Right cardiac atrium (tissue), 5 donors: Measurements from ENCODE around the gene FNDC3A. TPM values are rescaled to one million over a fixed set of nuclear protein-coding genes. Genes with fewer than 3 reads are reported as not detected.

Experiments used
- ATAC-seq, 2 donors: fragments of 200-7000 bp; cut with Tn5 transposase; one replicate each; pipeline versions ENCODE4 v1.8.0 to v1.9.1; 2020; ENCODE audit warnings: moderate library complexity in 2 of 2, mild to moderate bottlenecking in 1 of 2
- DNase-seq, 3 donors: peaks; one replicate each; pipeline ENCODE4 v3.0.0-alpha.2; 2020
- H3K27ac ChIP-seq: one replicate; pipeline ENCODE4 v1.5.1; 2013; ENCODE audit warnings: mild to moderate bottlenecking, low read length, control low read depth, moderate library complexity
- H3K27me3 ChIP-seq: one replicate; pipeline ENCODE4 v1.6.1; 2013; ENCODE audit not compliant: control insufficient read depth, insufficient read depth
- H3K4me1 ChIP-seq: one replicate; pipeline ENCODE4 v1.6.1; 2013; ENCODE audit warnings: low read length; ENCODE audit not compliant: control insufficient read depth, insufficient read depth
- H3K4me3 ChIP-seq: one replicate; pipeline ENCODE4 v1.5.1; 2013; ENCODE audit warnings: low read length, control low read depth
- H3K9me3 ChIP-seq: one replicate; pipeline ENCODE4 v1.6.1; 2013; ENCODE audit warnings: low read length; ENCODE audit not compliant: control insufficient read depth
- WGBS: extraction: QIAGEN DNeasy Blood & Tissue Kit; methylation state at CpG from one replicate; pipeline ENCODE4 v1.1.7; 2013; 5-methylcytosine and 5-hydroxymethylcytosine counted together
- intact Hi-C, 4 donors: fragments of 100-400 bp; cut with DNase I; formaldehyde crosslinking; loops; one replicate each; pipeline versions ENCODE4 v1.11.0 to v1.14.0; 2022 to 2023
- polyA plus RNA-seq: library from polyadenylated mRNA; stranded (reverse); fragments of 200-250 nt; gene quantifications from one replicate; pipeline ENCODE4 v1.2.3, GENCODE V29; 2013
- total RNA-seq, 4 donors: library from RNA; stranded (reverse); fragmentation: NEBNext Ultra II Directional; extraction: Animal tissue kit (Norgen Biotek cat#: 25700); gene quantifications; one replicate each; pipeline ENCODE4 v1.2.1, GENCODE V29; 2021
- donor health status: healthy with polysubstance abuse.
- donor health status: DM: no; HTN: yes; CAD: no.
- donor health status: DM: no; HTN: no; CAD: no.
- donor health status: DM: no; HTN: yes; CAD: no; lungs with severe emphysema.
- donor health status: DM: yes; HTN: yes; CAD: no.

The FNDC3A gene
- total and polyA plus RNA-seq, 5 donors, result 9.6 to 35.7 (median 23.9) TPM

DNA sequence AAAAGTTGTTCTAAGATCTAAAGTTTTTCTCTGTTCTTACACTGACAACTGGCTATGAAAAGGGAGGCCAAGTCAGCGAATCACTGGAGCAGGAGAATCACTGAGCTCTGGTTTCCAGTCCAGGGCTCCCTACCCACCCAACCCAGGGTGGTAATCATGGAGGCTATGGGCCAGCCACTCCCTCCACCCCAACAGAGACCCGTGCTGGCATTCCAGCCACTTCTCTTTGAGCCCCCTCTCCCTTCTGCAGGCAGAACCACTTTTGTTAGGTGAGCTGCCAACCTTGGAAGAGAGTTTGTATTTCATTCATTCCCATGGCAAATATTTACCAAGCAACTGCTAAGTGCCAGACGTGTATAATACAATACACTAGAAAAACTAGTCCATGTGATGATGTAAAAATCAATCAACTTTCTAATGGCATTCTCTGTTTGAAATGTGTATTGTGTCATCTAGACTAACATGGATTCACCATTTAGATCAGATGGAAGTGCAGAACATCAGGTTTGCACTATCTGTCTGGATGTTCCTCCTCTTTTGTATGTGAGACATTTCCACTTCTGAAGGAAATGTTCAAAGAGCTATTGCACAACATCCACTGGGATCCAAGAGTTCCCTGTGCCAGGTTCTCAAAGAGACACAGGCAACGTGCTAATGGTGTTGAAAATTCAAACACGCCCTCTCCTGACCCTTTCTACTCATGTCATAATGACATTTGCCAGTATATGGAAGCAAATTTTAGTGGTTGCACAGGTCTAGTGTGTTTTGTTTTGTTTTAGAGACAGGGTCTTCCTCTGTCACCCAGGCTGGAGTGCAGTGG is 249.7 kb downstream of the FNDC3A start:
- no peak overlapping the region for H3K4me3 ChIP-seq
- no peak for DNase-seq
- ATAC-seq, result peak; percentile 54 to 67
- H3K27me3 ChIP-seq, result no peaks in the 10 kb centered on the region
- peaks cover 2% of the 10 kb centered on the region for H3K4me1 ChIP-seq
- intact Hi-C loops, result no loop called here
- H3K27ac ChIP-seq, result no peak overlapping the region
- 55% methylated on average over 5 of the region's 5 CpGs for WGBS
- H3K9me3 ChIP-seq, result no peaks in the 10 kb centered on the region

GRCh38 chr13:49226613-49227012 is 250.9 kb downstream of the FNDC3A start:
- H3K4me3 ChIP-seq, result no peak overlapping the region
- H3K9me3 ChIP-seq, result no peaks in the 10 kb centered on the region
- H3K4me1 ChIP-seq, result no peaks in the 10 kb centered on the region
- ATAC-seq (no peak), DNase-seq (no peak)
- 91% methylated on average over 5 of the region's 5 CpGs for WGBS
- no peaks in the 10 kb centered on the region for H3K27me3 ChIP-seq
- no peak overlapping the region for H3K27ac ChIP-seq
- intact Hi-C loops, result no loop called here

- intact Hi-C loops, result no loop called here
- DNase-seq (no peak), ATAC-seq (no peak)
- H3K4me1 ChIP-seq, result no peaks in the 10 kb centered on the region
- no peaks in the 10 kb centered on the region for H3K27me3 ChIP-seq
- H3K27ac ChIP-seq, result no peak overlapping the region
- no peaks in the 10 kb centered on the region for H3K9me3 ChIP-seq
- H3K4me3 ChIP-seq, result no peak overlapping the region
- WGBS, result 94% methylated on average over 3 of the region's 3 CpGs
These were observed 259.0 kb downstream of the FNDC3A start for GRCh38 chr13:49234741-49235140.

DNA sequence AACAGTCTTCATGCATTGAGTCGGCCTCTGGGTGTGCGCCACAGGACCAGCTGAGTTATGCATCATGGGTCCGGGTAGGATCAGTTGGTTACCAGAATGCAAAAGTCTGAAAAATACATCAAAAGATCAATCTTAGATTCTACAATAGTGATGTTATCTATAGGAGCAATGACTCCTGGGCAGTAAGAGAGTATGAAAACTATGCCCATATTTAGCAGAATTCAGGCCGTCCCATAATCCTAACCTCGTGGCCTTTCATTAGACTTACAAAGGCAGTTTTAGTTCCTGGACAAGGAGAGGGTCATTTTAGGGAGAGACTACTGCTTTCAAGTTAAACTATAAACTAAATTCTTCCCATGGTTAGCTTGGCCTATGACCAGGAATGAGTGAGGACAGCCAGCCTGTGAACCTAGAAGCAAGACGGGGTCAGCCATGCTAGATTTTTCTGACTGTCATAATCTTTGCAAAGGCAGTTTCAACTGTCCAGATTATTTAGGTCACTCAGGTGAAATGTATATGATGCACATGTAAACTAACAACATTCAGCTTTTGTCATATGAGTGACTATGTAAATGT is 260.2 kb downstream of the FNDC3A start:
- intact Hi-C loops, result no loop called here
- Histone ChIP-seq H3K27ac (no peak overlapping the region), H3K27me3 (no peaks in the 10 kb centered on the region), H3K9me3 (no peaks in the 10 kb centered on the region), H3K4me3 (no peak overlapping the region), H3K4me1 (no peaks in the 10 kb centered on the region)
- WGBS, result 90% methylated on average over 6 of the region's 6 CpGs
- DNase-seq (no peak), ATAC-seq (no peak)

DNA sequence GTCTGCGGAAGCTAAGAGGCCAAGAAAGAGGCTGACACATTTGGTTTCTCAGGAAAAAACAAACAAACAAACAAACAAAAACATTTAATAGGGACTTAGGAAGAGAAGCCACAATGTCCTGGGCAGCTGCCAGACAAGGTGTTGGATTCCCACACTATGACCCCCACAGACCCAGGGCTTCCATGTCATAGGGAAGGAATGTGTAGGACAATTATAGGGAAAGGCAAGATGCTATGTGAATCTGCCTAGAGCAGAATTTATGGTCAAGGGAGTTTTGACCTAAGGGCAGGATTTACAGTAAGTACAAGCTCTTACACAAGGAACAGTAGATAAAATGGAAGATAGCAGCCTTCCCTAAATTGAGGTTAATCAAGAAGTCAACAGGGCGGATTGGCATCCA is 262.9 kb downstream of the FNDC3A start:
- ATAC-seq, result no peak
- no peak for DNase-seq
- no peaks in the 10 kb centered on the region for H3K9me3 ChIP-seq
- no peaks in the 10 kb centered on the region for H3K4me1 ChIP-seq
- no peak overlapping the region for H3K4me3 ChIP-seq
- intact Hi-C loops, result no loop called here
- WGBS, result 97% methylated on average over 2 of the region's 2 CpGs
- no peaks in the 10 kb centered on the region for H3K27me3 ChIP-seq
- no peak overlapping the region for H3K27ac ChIP-seq

- Histone ChIP-seq H3K4me1 (no peaks in the 10 kb centered on the region), H3K9me3 (no peaks in the 10 kb centered on the region), H3K27ac (no peak overlapping the region), H3K4me3 (no peak overlapping the region), H3K27me3 (no peaks in the 10 kb centered on the region)
- 41% methylated on average over 4 of the region's 4 CpGs for WGBS
- ATAC-seq (peak in 1 of 2 donors; percentile 49), DNase-seq (no peak)
- intact Hi-C loops, result no loop called here
These were observed 264.3 kb downstream of the FNDC3A start for GRCh38 chr13:49240017-49240416.

DNA sequence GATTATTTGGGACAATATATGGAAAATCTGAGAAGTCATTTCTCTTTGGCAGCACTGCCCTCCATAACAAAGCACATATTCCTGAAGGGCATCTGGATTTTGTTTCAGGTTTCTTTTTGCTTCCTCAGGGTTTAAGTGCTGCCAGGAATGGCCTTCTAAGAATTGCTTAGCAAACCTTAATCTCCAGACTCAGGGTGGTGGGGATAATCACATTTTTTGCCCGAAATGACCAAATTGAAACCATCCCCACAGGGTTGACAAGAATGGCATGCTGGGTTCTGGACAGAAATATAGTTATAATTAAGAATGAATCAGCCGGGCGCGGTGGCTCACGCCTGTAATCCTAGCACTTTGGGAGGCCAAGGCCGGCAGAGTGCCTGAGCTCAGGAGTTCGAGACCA is 265.6 kb downstream of the FNDC3A start:
- Histone ChIP-seq H3K4me1 (no peaks in the 10 kb centered on the region), H3K27ac (no peak overlapping the region), H3K9me3 (no peaks in the 10 kb centered on the region), H3K4me3 (no peak overlapping the region), H3K27me3 (no peaks in the 10 kb centered on the region)
- no peak for DNase-seq
- WGBS, result 95% methylated on average over 7 of the region's 7 CpGs
- intact Hi-C loops, result no loop called here
- ATAC-seq, result no peak

DNA sequence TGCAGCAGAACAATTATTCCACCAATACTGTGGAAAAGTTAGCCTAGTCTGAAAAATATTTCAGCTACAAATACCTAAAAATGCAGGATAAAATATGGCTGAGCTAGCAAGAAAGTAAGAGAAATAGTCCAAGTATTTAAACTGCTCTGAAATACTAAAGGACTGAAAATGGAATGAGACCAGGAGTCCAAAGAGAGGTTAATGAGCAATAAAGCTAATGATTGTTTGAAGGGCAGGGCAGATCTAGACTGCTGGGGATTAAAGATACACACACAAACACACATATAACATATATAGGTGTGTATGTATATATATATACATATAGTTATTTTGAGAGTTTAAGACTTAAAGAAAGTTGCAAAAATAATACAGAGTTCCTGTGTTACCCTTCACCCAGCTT is 269.4 kb downstream of the FNDC3A start:
- H3K27ac ChIP-seq, result no peak overlapping the region
- ATAC-seq, result no peak
- intact Hi-C loops, result no loop called here
- H3K9me3 ChIP-seq, result no peaks in the 10 kb centered on the region
- DNase-seq, result no peak
- no peaks in the 10 kb centered on the region for H3K4me1 ChIP-seq
- no peaks in the 10 kb centered on the region for H3K27me3 ChIP-seq
- H3K4me3 ChIP-seq, result no peak overlapping the region

GRCh38 chr13:49246850-49247642 is 271.3 kb downstream of the FNDC3A start:
- intact Hi-C loops, result no loop called here
- 24% methylated on average over 4 of the region's 4 CpGs for WGBS
- Histone ChIP-seq H3K27me3 (no peaks in the 10 kb centered on the region), H3K4me3 (peak overlapping the region; percentile 95), H3K27ac (peak overlapping the region; percentile 78), H3K4me1 (peaks cover 4% of the 10 kb centered on the region), H3K9me3 (no peaks in the 10 kb centered on the region)
- DNase-seq (no peak), ATAC-seq (peak; percentile 83 to 90)

DNA sequence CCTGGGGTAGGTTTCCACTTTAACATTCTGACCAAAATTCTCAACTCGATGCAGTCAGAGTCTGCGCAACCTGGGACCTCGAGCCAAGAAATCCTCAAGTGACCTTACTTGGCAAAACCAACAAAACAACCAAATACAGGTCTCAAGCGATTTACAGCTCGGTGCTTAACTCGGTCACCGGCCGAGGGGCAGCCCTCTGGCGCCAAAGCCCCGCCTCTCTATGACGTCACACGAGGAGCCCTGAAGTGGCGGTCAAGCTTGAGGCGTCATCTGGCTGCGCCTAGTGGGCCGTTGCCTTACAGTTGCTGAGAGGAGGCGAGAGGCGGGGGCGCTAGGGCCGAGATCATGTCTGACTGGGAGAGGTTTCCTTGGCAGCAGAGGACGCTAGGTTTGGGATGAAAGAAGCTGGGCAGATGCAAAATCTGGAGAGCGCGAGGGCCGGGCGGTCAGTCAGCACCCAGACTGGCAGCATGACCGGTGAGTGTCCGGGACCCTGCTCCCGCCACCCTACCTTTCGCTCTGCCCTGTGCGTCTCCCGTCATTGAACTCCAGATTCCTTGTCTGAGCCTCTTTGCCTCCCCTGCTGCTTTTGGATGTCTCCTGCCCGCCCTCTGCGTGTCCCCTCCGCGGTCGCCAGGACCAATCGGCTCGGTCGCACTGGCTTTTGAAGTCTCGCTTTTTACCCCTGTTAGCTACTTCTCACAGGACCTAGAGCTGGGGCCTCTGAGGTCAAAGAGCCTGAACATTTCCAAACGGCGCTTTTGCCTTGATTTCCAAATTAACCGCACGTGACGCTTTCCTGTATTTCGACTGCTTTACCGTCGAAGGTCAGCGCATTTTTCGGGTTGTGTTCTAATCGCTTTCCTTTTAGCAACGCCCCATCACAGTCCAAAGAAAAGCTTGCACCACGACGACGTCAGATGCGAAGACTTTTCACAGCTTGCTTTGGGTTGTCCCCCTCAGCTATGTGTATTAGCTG is 272.2 kb downstream of the FNDC3A start, which contains the start of gene CDADC1:
Gene CDADC1, plus strand, starts transcription at position 283 of the 979 bp plus-strand sequence. Its CDS starts 113 bp downstream, at position 396.
- Histone ChIP-seq H3K4me3 (peak within 1 kb of the TSS; percentile 95), H3K27ac (peak within 1 kb of the TSS; percentile 78), H3K9me3 (no peaks in the 10 kb centered on the region), H3K27me3 (no peaks in the 10 kb centered on the region), H3K4me1 (peaks cover 5% of the 10 kb centered on the region)
- intact Hi-C loops, result no loop called here
- peak; percentile 99 for ATAC-seq
- under 1% methylated on average over 56 of the region's 56 CpGs for WGBS
- DNase-seq, result peak; percentile 99 to 100 (median 99)
